T-helper 1 cell (primary cell): ENCODE data around the gene NXT1.

Experiments
- DNase-seq, 5 donors: peaks; one replicate each; pipeline ENCODE4 v3.0.0-alpha.2; 2012 to 2020

Gene NXT1

DNA sequence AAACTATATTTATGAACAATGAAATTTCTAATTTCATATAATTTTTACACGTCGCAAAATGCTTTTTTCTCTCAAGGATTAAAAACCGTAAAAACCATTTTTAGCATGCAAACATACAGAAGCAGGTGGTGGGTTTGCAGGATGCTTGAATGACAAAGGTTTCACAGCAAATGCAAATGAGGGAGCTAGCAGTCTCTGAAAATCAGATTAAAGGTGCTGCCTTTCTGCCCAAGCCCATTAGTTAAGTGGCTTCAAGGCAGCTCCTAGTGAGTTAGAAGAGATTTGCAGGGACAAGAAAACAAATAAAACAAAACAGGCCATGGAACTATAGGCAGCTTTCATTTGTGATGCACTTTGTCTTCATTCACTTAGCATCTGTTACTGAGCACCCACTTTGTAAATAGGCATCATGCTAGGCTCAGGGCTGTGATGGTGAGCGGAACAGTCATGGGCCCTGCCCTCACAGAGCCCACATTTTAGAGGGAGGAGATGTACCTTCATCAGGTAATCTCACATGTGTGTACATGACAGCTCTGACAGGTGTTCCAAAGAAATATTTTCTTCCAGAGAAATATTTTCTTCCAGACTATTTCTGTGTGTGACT, 41.2 kb downstream of the NXT1 start:
- DNase-seq: no peak

DNA sequence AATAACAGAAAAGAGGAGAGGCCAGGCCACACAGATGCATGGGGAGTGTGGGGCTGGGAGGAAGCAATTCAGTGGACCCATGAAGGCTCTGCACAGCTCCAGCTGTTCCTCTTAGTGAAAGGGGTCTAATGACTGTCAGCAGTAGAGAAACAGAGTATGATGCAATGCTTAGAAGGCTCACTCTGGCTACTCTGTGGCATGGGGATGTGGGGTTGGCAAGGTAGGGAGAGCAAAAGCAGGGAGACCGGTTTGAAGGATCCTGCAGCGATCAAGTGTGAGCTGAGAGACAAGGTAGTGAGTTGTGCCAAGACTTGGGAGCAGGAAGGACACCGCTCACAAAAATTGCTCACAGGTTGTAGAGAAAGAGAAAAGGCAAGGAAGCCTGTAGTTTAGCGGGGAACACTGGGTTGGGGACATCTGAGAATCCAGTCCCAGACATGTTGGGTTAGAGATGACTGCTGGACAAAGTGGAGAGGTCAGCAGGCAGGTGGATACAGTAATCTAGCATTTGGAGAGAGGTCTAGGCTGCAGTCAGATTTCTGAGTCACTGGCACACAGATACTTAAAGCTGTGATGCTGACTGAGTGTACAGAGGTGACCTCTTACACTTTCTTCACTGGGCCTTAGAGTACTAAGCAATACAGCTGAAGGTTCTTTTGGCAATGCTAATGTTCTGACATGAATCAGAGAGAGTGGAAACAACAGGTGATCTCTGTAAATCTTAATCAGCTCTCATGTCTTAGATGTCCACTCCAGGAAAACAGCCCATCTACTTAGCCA, 43.6 kb downstream of the NXT1 start:
- no peak for DNase-seq

DNA sequence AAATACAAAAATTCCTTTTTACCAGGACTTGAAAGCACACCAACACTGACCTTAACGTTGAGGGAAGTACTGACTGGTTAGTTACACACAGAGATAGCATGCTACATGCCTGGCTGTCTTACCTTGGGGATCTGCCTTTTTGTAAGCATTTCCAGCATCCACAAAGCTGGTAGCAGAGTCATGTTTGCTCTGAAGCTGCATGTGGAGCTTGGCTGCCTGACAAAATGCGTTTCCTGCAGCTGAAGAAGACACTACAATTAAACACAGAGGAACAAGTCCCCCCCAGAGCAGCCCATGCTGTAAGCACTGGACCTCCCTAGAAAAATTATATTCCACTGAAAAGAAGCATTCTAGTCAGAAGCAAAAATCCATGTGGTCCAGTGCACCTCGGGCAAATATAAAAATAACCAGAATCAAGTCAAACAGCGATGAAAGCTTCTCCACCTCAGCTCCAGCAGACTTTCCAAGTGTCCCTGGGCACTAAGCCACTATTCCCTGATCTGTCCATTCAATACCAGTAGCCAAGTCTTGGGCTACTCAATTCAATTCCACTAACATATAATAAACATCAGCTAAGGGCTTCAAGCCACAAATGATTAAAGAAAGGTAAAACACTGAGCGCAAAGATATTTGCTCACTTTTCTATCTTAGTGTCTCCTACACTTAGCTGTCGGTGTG, 46.5 kb downstream of the NXT1 start:
- DNase-seq: no peak

DNA sequence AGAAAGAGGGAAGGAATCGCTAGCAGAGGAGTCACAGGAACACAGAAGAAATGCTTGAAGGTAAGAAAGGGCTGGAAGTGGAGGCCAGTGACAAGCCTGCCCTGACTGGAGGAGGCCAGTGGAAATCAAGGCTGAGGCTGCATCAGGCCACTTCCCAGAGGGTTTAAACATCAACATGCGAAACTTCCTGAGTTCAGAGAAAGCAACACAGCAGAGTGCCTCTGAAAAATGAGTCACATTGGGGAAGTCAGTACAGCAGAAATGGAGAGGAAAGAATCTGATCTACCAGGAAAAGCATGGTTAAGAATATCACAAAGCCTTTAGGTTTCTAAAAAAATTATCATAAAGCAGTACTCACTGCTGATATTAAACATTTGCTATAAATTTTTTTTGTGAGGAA, 47.4 kb downstream of the NXT1 start:
- DNase-seq: peak in 1 of 5 donors; percentile 52

DNA sequence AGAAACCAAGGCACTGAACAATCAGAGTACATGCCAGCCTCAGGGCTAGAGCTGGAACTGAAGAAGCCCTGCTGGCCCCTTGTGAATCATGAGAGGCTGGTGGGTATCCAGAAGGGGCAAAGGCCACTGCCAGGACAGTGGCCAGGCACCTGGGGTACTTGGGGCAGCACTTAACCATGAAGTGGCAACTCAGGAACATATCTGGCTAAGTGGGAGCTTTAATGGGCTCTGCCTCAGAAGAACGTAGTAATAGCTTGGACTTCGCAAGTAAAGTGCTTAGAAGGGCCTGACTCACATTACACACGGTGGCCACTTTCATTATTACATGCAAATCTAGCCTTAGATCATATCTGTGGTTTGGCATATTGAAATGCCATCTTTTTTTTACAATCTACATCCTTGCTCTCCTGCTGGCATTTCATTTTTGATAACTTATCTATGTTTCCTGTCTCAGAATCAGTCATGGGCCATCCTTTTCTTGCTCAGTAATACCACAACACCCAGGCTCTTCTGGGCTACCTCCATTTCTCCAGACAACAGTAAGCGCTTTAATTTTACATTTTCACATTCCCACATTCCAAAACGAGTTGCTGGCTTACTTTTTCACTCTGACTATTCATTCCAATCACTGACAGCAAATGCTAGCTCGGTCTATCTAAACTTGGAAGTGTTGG, 49.1 kb downstream of the NXT1 start:
- DNase-seq: peak in 1 of 5 donors; percentile 83

DNA sequence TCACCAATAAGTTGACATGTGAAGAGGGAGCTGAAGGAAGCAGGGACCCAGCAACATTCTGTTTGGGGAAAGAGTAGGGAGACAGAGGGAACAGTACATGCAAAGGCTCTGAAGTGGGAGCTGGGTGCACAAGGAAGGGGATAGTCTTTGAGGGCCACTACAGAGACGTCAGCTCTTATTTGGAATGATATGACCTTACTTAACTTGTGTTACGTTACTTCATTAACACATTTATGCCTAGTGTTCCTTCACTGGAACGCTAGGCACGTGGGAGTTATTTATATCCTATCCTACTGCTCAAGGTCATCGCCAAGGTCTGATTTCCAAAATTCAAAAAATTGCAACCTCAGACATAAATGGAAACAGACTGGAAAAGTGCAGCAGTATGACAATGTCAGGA, 50.5 kb downstream of the NXT1 start:
- no peak for DNase-seq

DNA sequence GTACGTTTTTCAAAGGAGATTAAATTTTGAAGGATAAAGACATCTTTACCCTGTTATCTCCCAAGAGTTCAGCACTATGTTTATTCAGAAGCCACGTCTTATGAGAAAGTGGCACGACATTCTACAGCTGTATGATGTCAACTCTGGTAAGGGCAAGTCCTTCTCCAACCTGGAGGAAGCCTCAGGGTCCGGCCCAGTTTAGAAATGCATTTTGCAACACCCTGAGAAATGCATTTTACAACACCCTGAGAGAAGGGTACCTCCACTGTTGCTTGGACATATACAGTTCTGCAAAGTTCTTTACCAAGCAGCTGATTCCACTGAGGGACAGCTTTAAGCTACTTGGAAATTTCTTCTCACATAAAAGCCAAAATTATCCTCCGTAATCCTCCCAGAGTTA, 53.2 kb downstream of the NXT1 start:
- DNase-seq: no peak

DNA sequence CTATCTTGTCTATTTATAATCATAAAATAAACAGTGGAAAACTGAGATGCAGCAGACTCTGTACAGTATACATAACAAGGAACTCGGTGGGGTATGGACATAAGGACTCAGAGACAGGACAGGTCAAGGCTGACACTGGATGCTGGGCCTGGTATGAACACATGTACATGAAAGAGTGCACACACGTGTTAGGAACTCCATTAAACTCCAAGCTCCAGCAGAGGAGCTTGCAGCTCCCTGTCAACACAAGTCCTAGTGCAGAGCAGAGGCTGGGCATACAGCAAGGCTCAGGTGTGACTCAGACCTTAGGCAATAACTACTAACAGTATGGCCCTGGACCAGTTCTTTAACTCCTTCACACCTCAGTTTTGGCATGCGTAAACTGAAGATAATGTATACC, 53.6 kb downstream of the NXT1 start:
- no peak for DNase-seq
